Measurements from ENCODE around the gene PHLPP1. TPM values are rescaled to one million over a fixed set of nuclear protein-coding genes. Genes with fewer than 3 reads are reported as not detected.

PHLPP1 gene
- total and polyA plus RNA-seq, 9 of the 15 experiments (the other 6 are each of a cell fraction or from before 2014, with no cell fraction given): 0.56 to 9.0 (median 4.5) TPM

DNA sequence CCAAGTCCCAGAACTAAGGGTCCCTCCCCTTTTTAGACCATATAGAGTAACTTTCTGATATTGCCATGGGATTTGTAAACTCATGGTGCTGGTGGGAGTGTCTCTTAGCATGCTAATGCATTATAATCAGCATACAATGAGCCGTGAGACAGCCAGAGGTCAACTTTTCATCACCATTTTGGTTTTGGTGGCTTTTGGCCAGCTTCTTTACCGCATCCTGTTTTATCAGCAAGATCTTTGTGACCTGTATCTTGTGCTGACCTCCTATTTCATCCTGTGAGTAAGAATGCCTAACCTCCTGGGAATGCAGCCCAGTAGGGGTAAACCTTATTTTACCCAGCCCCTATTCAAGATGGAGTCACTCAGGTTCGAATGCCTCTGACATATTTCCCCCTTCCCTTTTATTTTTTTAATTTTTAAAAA lies 148.2 kb downstream of the PHLPP1 start (continued):
- TF ChIP-seq, protein P1, sequence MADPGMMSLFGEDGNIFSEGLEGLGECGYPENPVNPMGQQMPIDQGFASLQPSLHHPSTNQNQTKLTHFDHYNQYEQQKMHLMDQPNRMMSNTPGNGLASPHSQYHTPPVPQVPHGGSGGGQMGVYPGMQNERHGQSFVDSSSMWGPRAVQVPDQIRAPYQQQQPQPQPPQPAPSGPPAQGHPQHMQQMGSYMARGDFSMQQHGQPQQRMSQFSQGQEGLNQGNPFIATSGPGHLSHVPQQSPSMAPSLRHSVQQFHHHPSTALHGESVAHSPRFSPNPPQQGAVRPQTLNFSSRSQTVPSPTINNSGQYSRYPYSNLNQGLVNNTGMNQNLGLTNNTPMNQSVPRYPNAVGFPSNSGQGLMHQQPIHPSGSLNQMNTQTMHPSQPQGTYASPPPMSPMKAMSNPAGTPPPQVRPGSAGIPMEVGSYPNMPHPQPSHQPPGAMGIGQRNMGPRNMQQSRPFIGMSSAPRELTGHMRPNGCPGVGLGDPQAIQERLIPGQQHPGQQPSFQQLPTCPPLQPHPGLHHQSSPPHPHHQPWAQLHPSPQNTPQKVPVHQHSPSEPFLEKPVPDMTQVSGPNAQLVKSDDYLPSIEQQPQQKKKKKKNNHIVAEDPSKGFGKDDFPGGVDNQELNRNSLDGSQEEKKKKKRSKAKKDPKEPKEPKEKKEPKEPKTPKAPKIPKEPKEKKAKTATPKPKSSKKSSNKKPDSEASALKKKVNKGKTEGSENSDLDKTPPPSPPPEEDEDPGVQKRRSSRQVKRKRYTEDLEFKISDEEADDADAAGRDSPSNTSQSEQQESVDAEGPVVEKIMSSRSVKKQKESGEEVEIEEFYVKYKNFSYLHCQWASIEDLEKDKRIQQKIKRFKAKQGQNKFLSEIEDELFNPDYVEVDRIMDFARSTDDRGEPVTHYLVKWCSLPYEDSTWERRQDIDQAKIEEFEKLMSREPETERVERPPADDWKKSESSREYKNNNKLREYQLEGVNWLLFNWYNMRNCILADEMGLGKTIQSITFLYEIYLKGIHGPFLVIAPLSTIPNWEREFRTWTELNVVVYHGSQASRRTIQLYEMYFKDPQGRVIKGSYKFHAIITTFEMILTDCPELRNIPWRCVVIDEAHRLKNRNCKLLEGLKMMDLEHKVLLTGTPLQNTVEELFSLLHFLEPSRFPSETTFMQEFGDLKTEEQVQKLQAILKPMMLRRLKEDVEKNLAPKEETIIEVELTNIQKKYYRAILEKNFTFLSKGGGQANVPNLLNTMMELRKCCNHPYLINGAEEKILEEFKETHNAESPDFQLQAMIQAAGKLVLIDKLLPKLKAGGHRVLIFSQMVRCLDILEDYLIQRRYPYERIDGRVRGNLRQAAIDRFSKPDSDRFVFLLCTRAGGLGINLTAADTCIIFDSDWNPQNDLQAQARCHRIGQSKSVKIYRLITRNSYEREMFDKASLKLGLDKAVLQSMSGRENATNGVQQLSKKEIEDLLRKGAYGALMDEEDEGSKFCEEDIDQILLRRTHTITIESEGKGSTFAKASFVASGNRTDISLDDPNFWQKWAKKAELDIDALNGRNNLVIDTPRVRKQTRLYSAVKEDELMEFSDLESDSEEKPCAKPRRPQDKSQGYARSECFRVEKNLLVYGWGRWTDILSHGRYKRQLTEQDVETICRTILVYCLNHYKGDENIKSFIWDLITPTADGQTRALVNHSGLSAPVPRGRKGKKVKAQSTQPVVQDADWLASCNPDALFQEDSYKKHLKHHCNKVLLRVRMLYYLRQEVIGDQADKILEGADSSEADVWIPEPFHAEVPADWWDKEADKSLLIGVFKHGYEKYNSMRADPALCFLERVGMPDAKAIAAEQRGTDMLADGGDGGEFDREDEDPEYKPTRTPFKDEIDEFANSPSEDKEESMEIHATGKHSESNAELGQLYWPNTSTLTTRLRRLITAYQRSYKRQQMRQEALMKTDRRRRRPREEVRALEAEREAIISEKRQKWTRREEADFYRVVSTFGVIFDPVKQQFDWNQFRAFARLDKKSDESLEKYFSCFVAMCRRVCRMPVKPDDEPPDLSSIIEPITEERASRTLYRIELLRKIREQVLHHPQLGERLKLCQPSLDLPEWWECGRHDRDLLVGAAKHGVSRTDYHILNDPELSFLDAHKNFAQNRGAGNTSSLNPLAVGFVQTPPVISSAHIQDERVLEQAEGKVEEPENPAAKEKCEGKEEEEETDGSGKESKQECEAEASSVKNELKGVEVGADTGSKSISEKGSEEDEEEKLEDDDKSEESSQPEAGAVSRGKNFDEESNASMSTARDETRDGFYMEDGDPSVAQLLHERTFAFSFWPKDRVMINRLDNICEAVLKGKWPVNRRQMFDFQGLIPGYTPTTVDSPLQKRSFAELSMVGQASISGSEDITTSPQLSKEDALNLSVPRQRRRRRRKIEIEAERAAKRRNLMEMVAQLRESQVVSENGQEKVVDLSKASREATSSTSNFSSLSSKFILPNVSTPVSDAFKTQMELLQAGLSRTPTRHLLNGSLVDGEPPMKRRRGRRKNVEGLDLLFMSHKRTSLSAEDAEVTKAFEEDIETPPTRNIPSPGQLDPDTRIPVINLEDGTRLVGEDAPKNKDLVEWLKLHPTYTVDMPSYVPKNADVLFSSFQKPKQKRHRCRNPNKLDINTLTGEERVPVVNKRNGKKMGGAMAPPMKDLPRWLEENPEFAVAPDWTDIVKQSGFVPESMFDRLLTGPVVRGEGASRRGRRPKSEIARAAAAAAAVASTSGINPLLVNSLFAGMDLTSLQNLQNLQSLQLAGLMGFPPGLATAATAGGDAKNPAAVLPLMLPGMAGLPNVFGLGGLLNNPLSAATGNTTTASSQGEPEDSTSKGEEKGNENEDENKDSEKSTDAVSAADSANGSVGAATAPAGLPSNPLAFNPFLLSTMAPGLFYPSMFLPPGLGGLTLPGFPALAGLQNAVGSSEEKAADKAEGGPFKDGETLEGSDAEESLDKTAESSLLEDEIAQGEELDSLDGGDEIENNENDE (IDR thresholded peaks at IDR 0.05; ENCODE audit: low read depth, low read length): no peak
- TF ChIP-seq SMAD3 (CRISPR knock-in tag; conservative IDR thresholded peaks at IDR 0.05): 0 out of 2 replicates have a peak, but pooled peaks have one; percentile 49
- TF ChIP-seq, protein P2, sequence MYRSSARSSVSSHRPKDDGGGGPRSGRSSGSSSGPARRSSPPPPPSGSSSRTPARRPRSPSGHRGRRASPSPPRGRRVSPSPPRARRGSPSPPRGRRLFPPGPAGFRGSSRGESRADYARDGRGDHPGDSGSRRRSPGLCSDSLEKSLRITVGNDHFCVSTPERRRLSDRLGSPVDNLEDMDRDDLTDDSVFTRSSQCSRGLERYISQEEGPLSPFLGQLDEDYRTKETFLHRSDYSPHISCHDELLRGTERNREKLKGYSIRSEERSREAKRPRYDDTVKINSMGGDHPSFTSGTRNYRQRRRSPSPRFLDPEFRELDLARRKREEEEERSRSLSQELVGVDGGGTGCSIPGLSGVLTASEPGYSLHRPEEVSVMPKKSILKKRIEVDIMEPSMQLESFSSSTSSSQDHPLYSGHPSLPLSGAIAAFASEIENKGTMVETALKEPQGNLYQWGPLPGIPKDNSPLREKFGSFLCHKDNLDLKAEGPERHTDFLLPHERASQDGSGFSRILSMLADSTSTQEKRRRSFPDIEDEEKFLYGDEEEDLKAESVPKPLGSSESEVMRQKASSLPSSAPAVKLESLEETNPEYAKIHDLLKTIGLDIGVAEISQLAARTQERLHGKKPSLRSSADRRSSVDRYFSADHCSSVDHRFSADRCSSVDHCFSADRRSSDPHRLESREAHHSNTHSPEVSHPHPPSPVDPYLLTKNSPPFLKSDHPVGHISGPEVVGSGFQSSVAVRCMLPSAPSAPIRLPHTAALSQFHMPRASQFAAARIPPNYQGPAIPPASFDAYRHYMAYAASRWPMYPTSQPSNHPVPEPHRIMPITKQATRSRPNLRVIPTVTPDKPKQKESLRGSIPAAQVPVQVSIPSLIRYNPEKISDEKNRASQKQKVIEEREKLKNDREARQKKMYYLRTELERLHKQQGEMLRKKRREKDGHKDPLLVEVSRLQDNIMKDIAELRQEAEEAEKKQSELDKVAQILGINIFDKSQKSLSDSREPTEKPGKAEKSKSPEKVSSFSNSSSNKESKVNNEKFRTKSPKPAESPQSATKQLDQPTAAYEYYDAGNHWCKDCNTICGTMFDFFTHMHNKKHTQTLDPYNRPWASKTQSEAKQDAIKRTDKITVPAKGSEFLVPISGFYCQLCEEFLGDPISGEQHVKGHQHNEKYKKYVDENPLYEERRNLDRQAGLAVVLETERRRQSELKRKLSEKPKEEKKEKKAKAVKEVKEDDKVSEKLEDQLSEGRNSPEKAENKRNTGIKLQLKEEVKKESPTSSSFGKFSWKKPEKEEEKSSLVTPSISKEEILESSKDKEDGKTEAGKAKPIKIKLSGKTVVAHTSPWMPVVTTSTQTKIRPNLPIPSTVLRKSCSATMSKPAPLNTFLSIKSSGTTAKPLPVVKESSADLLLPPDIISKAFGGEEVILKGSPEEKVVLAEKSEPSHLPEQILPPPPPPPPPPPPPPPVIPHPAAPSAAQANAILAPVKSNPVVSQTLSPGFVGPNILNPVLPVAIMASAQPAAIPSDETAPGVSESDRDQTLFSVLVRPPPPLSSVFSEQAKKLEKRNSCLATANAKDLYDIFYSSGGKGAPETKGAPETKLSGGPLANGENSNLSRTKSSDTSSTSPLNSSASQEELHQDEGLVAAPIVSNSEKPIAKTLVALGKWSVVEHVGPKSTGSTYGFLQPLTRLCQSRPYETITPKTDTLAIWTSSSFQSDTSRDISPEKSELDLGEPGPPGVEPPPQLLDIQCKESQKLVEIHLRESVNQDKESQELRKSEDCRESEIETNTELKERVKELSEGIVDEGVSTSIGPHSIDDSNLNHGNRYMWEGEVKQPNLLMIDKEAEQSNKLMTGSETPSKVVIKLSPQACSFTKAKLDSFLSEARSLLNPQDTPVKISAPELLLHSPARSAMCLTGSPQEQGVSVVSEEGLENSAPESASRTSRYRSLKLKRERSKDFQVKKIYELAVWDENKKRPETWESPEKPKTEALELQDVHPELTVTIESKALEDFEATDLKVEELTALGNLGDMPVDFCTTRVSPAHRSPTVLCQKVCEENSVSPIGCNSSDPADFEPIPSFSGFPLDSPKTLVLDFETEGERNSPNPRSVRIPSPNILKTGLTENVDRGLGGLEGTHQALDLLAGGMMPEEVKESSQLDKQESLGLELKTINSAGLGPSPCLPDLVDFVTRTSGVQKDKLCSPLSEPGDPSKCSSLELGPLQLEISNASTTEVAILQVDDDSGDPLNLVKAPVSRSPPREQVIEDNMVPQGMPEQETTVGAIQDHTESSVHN (IDR thresholded peaks at IDR 0.05; ENCODE audit: borderline replicate concordance in 1 of 2, low read depth in 1 of 2): no peak
